H1 (cell line): ENCODE measurements around the gene GPANK1. TPM values are rescaled to one million over a fixed set of nuclear protein-coding genes. Genes with fewer than 3 reads are reported as not detected.

ENCODE experiments used
- GABPA ChIP-seq: IDR thresholded peaks from 2 replicates; pipeline ENCODE4 v1.6.1; 2011; ENCODE audit warnings: mild to moderate bottlenecking, low read length, moderate library complexity, borderline replicate concordance; ENCODE audit not compliant: insufficient read depth
- JUN ChIP-seq: IDR thresholded peaks from 2 replicates; pipeline ENCODE4 v1.6.1; 2011; ENCODE audit warnings: low read depth, mild to moderate bottlenecking, improper control_type of control experiment, low read length
- MAFK ChIP-seq: IDR thresholded peaks from 2 replicates; pipeline ENCODE4 v1.6.1; 2012; ENCODE audit warnings: low read depth, mild to moderate bottlenecking, improper control_type of control experiment, low read length
- SAP30 ChIP-seq: fragments of 300-600 bp; sonication (generic); IDR thresholded peaks from 2 replicates; pipeline ENCODE4 v1.7.1; 2012; ENCODE audit warnings: low read length, moderate library complexity, mild to moderate bottlenecking, inconsistent platforms; ENCODE audit not compliant: insufficient read depth, insufficient replicate concordance
- SIN3A ChIP-seq, 2 experiments: IDR thresholded peaks in 1 of 2; conservative IDR thresholded peaks in 1 of 2; 2 replicates each; pipeline ENCODE4 v1.6.1; 2011 to 2012; ENCODE audit warnings: low read length in 2 of 2, improper control_type of control experiment in 1 of 2, low read depth in 1 of 2, mild to moderate bottlenecking in 1 of 2
- polyA plus RNA-seq, 7 experiments: library from polyadenylated mRNA; depleted of rRNA in 3 of 7; stranded (reverse) in 5 of 7; unstranded in 2 of 7; fragments of >200 nt in 5 of 7; fragments of 200-250 nt in 2 of 7; gene quantifications; 1 replicate in 5 of 7; 2 replicates in 1 of 7; 4 replicates in 1 of 7; pipeline versions ENCODE4 v1.2.1 to v1.2.3, GENCODE V29; 2011 to 2013; ENCODE audit warnings: missing spikeins in 2 of 7, mixed read lengths in 2 of 7
- total RNA-seq: library from RNA; stranded (reverse); fragmentation: NEBNext Ultra II Directional; extraction: Animal tissue kit (Norgen Biotek cat#: 25700); gene quantifications from 2 replicates; pipeline ENCODE4 v1.2.1, GENCODE V29; 2021
- TF ChIP-seq, protein P1 (sequence below): IDR thresholded peaks from 2 replicates; pipeline ENCODE4 v1.6.1; 2012; ENCODE audit warnings: low read length, inconsistent platforms
- TF ChIP-seq, protein P2 (sequence below), 3 experiments: IDR thresholded peaks; 1 replicate in 2 of 3; 2 replicates in 1 of 3; pipeline versions ENCODE4 v1.5.1 to v1.6.1; 2011; ENCODE audit warnings: low read length in 3 of 3, mild to moderate bottlenecking in 3 of 3, inconsistent platforms in 2 of 3, low read depth in 1 of 3, moderate library complexity in 1 of 3; ENCODE audit not compliant: insufficient read depth in 1 of 3; ENCODE audit errors: control extremely low read depth in 1 of 3

Gene GPANK1
- total and polyA plus RNA-seq, 2 of the 8 experiments (the other 6 are each of a cell fraction or from before 2014, with no cell fraction given), result 24.5 to 30.2 TPM

DNA sequence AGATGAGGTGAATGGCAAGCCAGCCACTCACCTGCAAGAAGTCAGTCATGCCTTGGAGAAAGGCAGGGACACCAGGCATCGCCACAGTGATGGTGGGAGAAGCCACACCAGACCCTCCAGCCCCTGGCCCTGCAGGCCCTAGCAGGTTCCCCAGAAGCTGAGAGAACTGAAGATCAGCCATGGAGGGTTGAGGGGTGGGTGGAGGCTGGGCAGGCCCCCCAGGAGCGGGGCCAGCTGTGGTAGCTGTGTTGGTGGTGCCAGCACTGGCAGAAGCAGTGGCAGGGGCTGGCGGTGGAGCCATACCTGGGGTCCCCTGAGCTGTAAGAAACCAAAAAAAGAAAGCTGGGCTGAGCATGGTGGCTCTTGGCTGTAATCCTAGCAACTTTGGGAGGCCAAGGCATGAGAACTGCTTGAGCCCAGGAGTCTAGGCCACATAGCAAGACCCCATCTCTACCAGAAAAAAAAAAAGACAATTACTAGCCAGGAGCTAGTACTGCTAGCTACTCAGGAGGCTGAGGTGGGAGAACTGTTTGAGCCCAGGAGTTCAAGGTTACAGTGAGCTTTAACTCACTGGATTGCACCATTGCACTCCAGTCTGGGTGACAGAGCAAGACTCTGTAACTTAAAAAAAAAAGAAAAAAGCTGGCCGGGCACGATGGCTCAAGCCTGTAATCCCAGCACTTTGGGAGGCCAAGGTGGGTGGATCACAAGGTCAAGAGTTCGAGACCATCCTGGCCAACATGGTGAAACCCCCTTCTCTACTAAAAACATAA is 21.8 kb downstream of the GPANK1 start (continued):
- no peak for TF ChIP-seq JUN
- TF ChIP-seq GABPA, result no peak
- no peak for TF ChIP-seq SAP30
- TF ChIP-seq, protein P1, sequence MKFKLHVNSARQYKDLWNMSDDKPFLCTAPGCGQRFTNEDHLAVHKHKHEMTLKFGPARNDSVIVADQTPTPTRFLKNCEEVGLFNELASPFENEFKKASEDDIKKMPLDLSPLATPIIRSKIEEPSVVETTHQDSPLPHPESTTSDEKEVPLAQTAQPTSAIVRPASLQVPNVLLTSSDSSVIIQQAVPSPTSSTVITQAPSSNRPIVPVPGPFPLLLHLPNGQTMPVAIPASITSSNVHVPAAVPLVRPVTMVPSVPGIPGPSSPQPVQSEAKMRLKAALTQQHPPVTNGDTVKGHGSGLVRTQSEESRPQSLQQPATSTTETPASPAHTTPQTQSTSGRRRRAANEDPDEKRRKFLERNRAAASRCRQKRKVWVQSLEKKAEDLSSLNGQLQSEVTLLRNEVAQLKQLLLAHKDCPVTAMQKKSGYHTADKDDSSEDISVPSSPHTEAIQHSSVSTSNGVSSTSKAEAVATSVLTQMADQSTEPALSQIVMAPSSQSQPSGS, result no peak
- no peak for TF ChIP-seq MAFK
- TF ChIP-seq SIN3A (conservative IDR thresholded peaks at IDR 0.05 in 1 of 2, IDR thresholded peaks at IDR 0.05 in 1 of 2; ENCODE audit: low read depth in 1 of 2, low read length in 2 of 2), result no peak
- TF ChIP-seq, protein P2, sequence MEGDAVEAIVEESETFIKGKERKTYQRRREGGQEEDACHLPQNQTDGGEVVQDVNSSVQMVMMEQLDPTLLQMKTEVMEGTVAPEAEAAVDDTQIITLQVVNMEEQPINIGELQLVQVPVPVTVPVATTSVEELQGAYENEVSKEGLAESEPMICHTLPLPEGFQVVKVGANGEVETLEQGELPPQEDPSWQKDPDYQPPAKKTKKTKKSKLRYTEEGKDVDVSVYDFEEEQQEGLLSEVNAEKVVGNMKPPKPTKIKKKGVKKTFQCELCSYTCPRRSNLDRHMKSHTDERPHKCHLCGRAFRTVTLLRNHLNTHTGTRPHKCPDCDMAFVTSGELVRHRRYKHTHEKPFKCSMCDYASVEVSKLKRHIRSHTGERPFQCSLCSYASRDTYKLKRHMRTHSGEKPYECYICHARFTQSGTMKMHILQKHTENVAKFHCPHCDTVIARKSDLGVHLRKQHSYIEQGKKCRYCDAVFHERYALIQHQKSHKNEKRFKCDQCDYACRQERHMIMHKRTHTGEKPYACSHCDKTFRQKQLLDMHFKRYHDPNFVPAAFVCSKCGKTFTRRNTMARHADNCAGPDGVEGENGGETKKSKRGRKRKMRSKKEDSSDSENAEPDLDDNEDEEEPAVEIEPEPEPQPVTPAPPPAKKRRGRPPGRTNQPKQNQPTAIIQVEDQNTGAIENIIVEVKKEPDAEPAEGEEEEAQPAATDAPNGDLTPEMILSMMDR (IDR thresholded peaks at IDR 0.05; ENCODE audit: control extremely low read depth in 1 of 3, insufficient read depth in 1 of 3, low read depth in 1 of 3, low read length in 3 of 3), result no peak
